ENCODE results near the gene MBD3L2.
"Not testable (repeated sequence)": the region's sequence is repeated elsewhere in the genome, so short reads cannot be mapped to it uniquely, and the experiment has no call there.

The MBD3L2 gene

GRCh38 chr19:7049021-7049420 is at the start of gene MBD3L2:
Gene MBD3L2 (plus strand): TSS chr19:7049321. CDS start chr19:7049374, 53 bp downstream.
- DNase-seq = not testable (repeated sequence)

- DNase-seq = no peak
Measured at GRCh38 chr19:6999933-7000332, 49.2 kb upstream of the MBD3L2 start.

- DNase-seq = no peak
Measured at GRCh38 chr19:7000333-7000732, 48.8 kb upstream of the MBD3L2 start.

GRCh38 chr19:7000816-7001215 is 48.3 kb upstream of the MBD3L2 start:
- DNase-seq = no peak

GRCh38 chr19:7004313-7004931 is 44.7 kb upstream of the MBD3L2 start:
- no peak for DNase-seq

- DNase-seq = no peak
Measured at GRCh38 chr19:7006135-7006704, 42.9 kb upstream of the MBD3L2 start.

GRCh38 chr19:7007859-7008258 is 41.3 kb upstream of the MBD3L2 start:
- no peak for DNase-seq

GRCh38 chr19:7010722-7011593 is 38.2 kb upstream of the MBD3L2 start:
- no peak for DNase-seq

GRCh38 chr19:7013678-7014077 is 35.4 kb upstream of the MBD3L2 start:
- DNase-seq = no peak

- no peak for DNase-seq
Measured at GRCh38 chr19:7018828-7019227, 30.3 kb upstream of the MBD3L2 start.

GRCh38 chr19:7021331-7021730 is 27.8 kb upstream of the MBD3L2 start, which contains the start of gene MBD3L2B:
Gene MBD3L2B (minus strand): TSS chr19:7021431. CDS start chr19:7021397, 34 bp downstream.
- DNase-seq = not testable (repeated sequence)

- DNase-seq = not testable (repeated sequence)
Measured at GRCh38 chr19:7028790-7029189, 20.3 kb upstream of the MBD3L2 start.

GRCh38 chr19:7030278-7030677 is 18.8 kb upstream of the MBD3L2 start, which contains the start of gene MBD3L5:
Gene MBD3L5 (plus strand): TSS chr19:7030578. CDS start chr19:7030612, 34 bp downstream.
- not testable (repeated sequence) for DNase-seq

GRCh38 chr19:7040079-7040478 is 9.0 kb upstream of the MBD3L2 start, which contains the start of gene MBD3L4:
Gene MBD3L4 (minus strand): TSS chr19:7040179. CDS start chr19:7040144, 35 bp downstream.
- not testable (repeated sequence) for DNase-seq

- DNase-seq = not testable (repeated sequence)
Measured at GRCh38 chr19:7041563-7041962, 7.6 kb upstream of the MBD3L2 start.

- not testable (repeated sequence) for DNase-seq
Measured at GRCh38 chr19:7051421-7051820, 2.3 kb downstream of the MBD3L2 start.

- DNase-seq = not testable (repeated sequence)
Measured at GRCh38 chr19:7052896-7053295, 3.8 kb downstream of the MBD3L2 start.

GRCh38 chr19:7054635-7055368 is 5.7 kb downstream of the MBD3L2 start:
- DNase-seq = not testable (repeated sequence)

- not testable (repeated sequence) for DNase-seq
Measured at GRCh38 chr19:7055679-7056078, 6.6 kb downstream of the MBD3L2 start.

- not testable (repeated sequence) for DNase-seq
Measured at GRCh38 chr19:7056371-7056770, 7.2 kb downstream of the MBD3L2 start.

- not testable (repeated sequence) for DNase-seq
Measured at GRCh38 chr19:7058576-7058975, 9.5 kb downstream of the MBD3L2 start, which contains the start of gene MBD3L3. Gene MBD3L3 (minus strand): TSS chr19:7058676. CDS start chr19:7058605, 71 bp downstream.

GRCh38 chr19:7059977-7060376 is 10.9 kb downstream of the MBD3L2 start:
- not testable (repeated sequence) for DNase-seq

Measured in activated effector memory CD4-positive, alpha-beta T cell treated with anti-CD3 and anti-CD28 coated beads, Interleukin-2, amount 50 U/mL, for 16 hours (primary cell).